CD4-positive, CD25-positive, alpha-beta regulatory T cell (primary cell): Measurements from ENCODE around the gene PALM2AKAP2. TPM values are rescaled to one million over a fixed set of nuclear protein-coding genes. Genes with fewer than 3 reads are reported as not detected.
"Not testable (repeated sequence)": the region's sequence is repeated elsewhere in the genome, so short reads cannot be mapped to it uniquely, and the experiment has no call there.

ENCODE experiments used
- ATAC-seq, 2 donors: fragments of 150-1000 bp; cut with Tn5 transposase; one replicate each; pipeline ENCODE4 v1.10.0; 2021; ENCODE audit warnings: low read depth in 2 of 2, moderate number of reproducible peaks in 2 of 2, moderate library complexity in 1 of 2
- DNase-seq, 3 donors: peaks; one replicate each; pipeline versions ENCODE4 v3.0.0 to v3.0.0-alpha.2; 2012 to 2022; ENCODE audit warnings: mixed read lengths in 1 of 3
- H3K27ac ChIP-seq: one replicate; pipeline ENCODE4 v1.7.0; 2013; ENCODE audit warnings: mild to moderate bottlenecking, low read length; ENCODE audit not compliant: insufficient read depth, poor library complexity, severe bottlenecking
- H3K27me3 ChIP-seq: one replicate; pipeline ENCODE4 v1.7.0; 2013; ENCODE audit warnings: low read length; ENCODE audit not compliant: control insufficient read depth, insufficient read depth
- H3K36me3 ChIP-seq: one replicate; pipeline ENCODE4 v1.7.0; 2013; ENCODE audit warnings: mild to moderate bottlenecking, low read length, moderate library complexity; ENCODE audit not compliant: control insufficient read depth, insufficient read depth
- H3K4me1 ChIP-seq: 2 replicates; pipeline ENCODE4 v1.7.0; 2013; ENCODE audit warnings: mild to moderate bottlenecking, low read length; ENCODE audit not compliant: insufficient read depth, control insufficient read depth, poor library complexity, severe bottlenecking
- H3K4me3 ChIP-seq: one replicate; pipeline ENCODE4 v1.7.0; 2013; ENCODE audit warnings: low read depth, mild to moderate bottlenecking, low read length, moderate library complexity
- H3K9me3 ChIP-seq, 2 experiments: 1 replicate in 1 of 2; 2 replicates in 1 of 2; pipeline ENCODE4 v1.7.0; 2013; ENCODE audit warnings: low read length in 2 of 2, mild to moderate bottlenecking in 1 of 2, moderate library complexity in 1 of 2; ENCODE audit not compliant: control insufficient read depth in 2 of 2
- H3K27ac Mint-ChIP-seq, 3 donors: one replicate each; pipeline ENCODE4 v1.8.0; 2020 to 2022; ENCODE audit warnings: mild to moderate bottlenecking in 3 of 3, mixed read lengths in 3 of 3, moderate library complexity in 2 of 3
- H3K27me3 Mint-ChIP-seq: one replicate; pipeline ENCODE4 v1.8.0; 2022; ENCODE audit warnings: mild to moderate bottlenecking, mixed read lengths
- H3K36me3 Mint-ChIP-seq: one replicate; pipeline ENCODE4 v1.8.0; 2020; ENCODE audit warnings: mixed read lengths
- H3K4me1 Mint-ChIP-seq, 4 donors: one replicate each; pipeline ENCODE4 v1.8.0; 2020 to 2022; ENCODE audit warnings: mixed read lengths in 4 of 4, mild to moderate bottlenecking in 1 of 4
- H3K4me3 Mint-ChIP-seq, 4 donors: one replicate each; pipeline ENCODE4 v1.8.0; 2020 to 2022; ENCODE audit warnings: mild to moderate bottlenecking in 4 of 4, mixed read lengths in 4 of 4, moderate library complexity in 3 of 4
- H3K9me3 Mint-ChIP-seq, 7 donors: one replicate each; pipeline ENCODE4 v1.8.0; 2020 to 2022; ENCODE audit warnings: mixed read lengths in 7 of 7, mild to moderate bottlenecking in 3 of 7, moderate library complexity in 2 of 7
- polyA plus RNA-seq, 4 donors: library from polyadenylated mRNA; unstranded; fragments of 300-500 nt; fragmentation: Illumina TruSeq; gene quantifications; one replicate each; pipeline ENCODE4 v1.2.3, GENCODE V29; 2021
- total RNA-seq: library from RNA; stranded (reverse); gene quantifications from one replicate; pipeline ENCODE4 v1.2.3, GENCODE V29; 2022

The PALM2AKAP2 gene
- total and polyA plus RNA-seq, 5 donors from 2014 or later = 0.09 to 0.62 (median 0.11) TPM; not detected in 2

GRCh38 chr9:109817846-109818472 lies 38.0 kb downstream of the PALM2AKAP2 start:
- peaks cover 14% of the 10 kb centered on the region for H3K27me3 ChIP-seq
- no peak overlapping the region for H3K27ac Mint-ChIP-seq
- H3K4me3 ChIP-seq = no peak overlapping the region
- H3K4me1 ChIP-seq = no peaks in the 10 kb centered on the region
- H3K9me3 Mint-ChIP-seq = peaks cover 0 to 2% (median 0%) of the 10 kb centered on the region in 7 donors
- H3K4me3 Mint-ChIP-seq = no peak overlapping the region
- H3K36me3 ChIP-seq = no peaks in the 10 kb centered on the region
- H3K27ac ChIP-seq = no peak overlapping the region
- no peaks in the 10 kb centered on the region for H3K27me3 Mint-ChIP-seq
- no peaks in the 10 kb centered on the region for H3K4me1 Mint-ChIP-seq
- no peaks in the 10 kb centered on the region for H3K9me3 ChIP-seq
- peak in 2 of 3 donors; percentile 14 to 73 for DNase-seq
- no peak for ATAC-seq
- no peaks in the 10 kb centered on the region for H3K36me3 Mint-ChIP-seq

GRCh38 chr9:109821711-109822110 lies 41.7 kb downstream of the PALM2AKAP2 start:
- Mint-ChIP-seq H3K36me3 (no peaks in the 10 kb centered on the region), H3K27ac (no peak overlapping the region), H3K4me3 (no peak overlapping the region), H3K27me3 (peaks cover 8% of the 10 kb centered on the region), H3K9me3 (peaks cover 0 to 2% (median 0%) of the 10 kb centered on the region in 7 donors), H3K4me1 (no peaks in the 10 kb centered on the region)
- Histone ChIP-seq H3K4me3 (no peak overlapping the region), H3K4me1 (no peaks in the 10 kb centered on the region), H3K9me3 (no peaks in the 10 kb centered on the region), H3K27me3 (peaks cover 20% of the 10 kb centered on the region), H3K27ac (no peak overlapping the region), H3K36me3 (no peaks in the 10 kb centered on the region)
- ATAC-seq = no peak
- DNase-seq = no peak

- peaks cover 13% of the 10 kb centered on the region for H3K27me3 ChIP-seq
- not testable (repeated sequence) for DNase-seq, H3K27ac Mint-ChIP-seq, H3K4me3 Mint-ChIP-seq, ATAC-seq, H3K4me1 ChIP-seq, H3K36me3 ChIP-seq, H3K36me3 Mint-ChIP-seq, H3K4me1 Mint-ChIP-seq, H3K9me3 Mint-ChIP-seq, H3K9me3 ChIP-seq, H3K4me3 ChIP-seq, H3K27ac ChIP-seq
- H3K27me3 Mint-ChIP-seq = peaks cover 38% of the 10 kb centered on the region
Measured at GRCh38 chr9:109825383-109825782, 45.4 kb downstream of the PALM2AKAP2 start.

GRCh38 chr9:109826559-109826958 lies 46.6 kb downstream of the PALM2AKAP2 start:
- Mint-ChIP-seq H3K9me3 (peaks cover 0 to 1% (median 0%) of the 10 kb centered on the region in 7 donors), H3K27me3 (peaks cover 41% of the 10 kb centered on the region)

GRCh38 chr9:109828254-109828653 lies 48.3 kb downstream of the PALM2AKAP2 start:
- Mint-ChIP-seq H3K27ac (no peak overlapping the region), H3K4me1 (no peaks in the 10 kb centered on the region), H3K9me3 (peaks cover 0 to 1% (median 0%) of the 10 kb centered on the region in 7 donors), H3K27me3 (peaks cover 45% of the 10 kb centered on the region), H3K36me3 (no peaks in the 10 kb centered on the region), H3K4me3 (no peak overlapping the region)
- H3K4me1 ChIP-seq = no peaks in the 10 kb centered on the region
- no peaks in the 10 kb centered on the region for H3K9me3 ChIP-seq
- peaks cover 11% of the 10 kb centered on the region for H3K27me3 ChIP-seq
- DNase-seq = no peak
- no peak for ATAC-seq
- no peak overlapping the region for H3K27ac ChIP-seq
- H3K36me3 ChIP-seq = no peaks in the 10 kb centered on the region
- no peak overlapping the region for H3K4me3 ChIP-seq

More at GRCh38 chr9:109826559-109826958, 46.6 kb downstream of the PALM2AKAP2 start:
- DNase-seq (no peak), ATAC-seq (no peak)
- Mint-ChIP-seq H3K27ac (no peak overlapping the region), H3K36me3 (no peaks in the 10 kb centered on the region), H3K4me1 (no peaks in the 10 kb centered on the region), H3K4me3 (no peak overlapping the region)
- H3K36me3 ChIP-seq = no peaks in the 10 kb centered on the region
- H3K4me1 ChIP-seq = no peaks in the 10 kb centered on the region
- H3K9me3 ChIP-seq = no peaks in the 10 kb centered on the region
- H3K27me3 ChIP-seq = peaks cover 8% of the 10 kb centered on the region
- no peak overlapping the region for H3K4me3 ChIP-seq
- H3K27ac ChIP-seq = no peak overlapping the region
